GM12878 (cell line): ENCODE data around the gene GOLPH3. TPM values are rescaled to one million over a fixed set of nuclear protein-coding genes. Genes with fewer than 3 reads are reported as not detected.

ENCODE experiments used
- ATAC-seq: fragments of 200-7000 bp; cut with Tn5 transposase; 3 replicates; pipeline ENCODE4 v1.9.1; 2020; ENCODE audit warnings: mild to moderate bottlenecking, moderate library complexity
- BruUV-seq: library from RNA; stranded (reverse); fragments of 400-500 nt; replicated peaks from 2 replicates; lab custom pipeline; 2021; lab: Mats Ljungman, UMichigan
- CTCF ChIA-PET: fragments of 300-600 bp; sonication (Branson Sonifier 250); formaldehyde crosslinking; extraction: SDS; loops from one replicate; lab custom pipeline; 2021; ENCODE audit warnings: inconsistent platforms; lab: Yijun Ruan, JAX
- POLR2A ChIA-PET: fragments of 350-600 bp; formaldehyde crosslinking; extraction: SDS; loops from one replicate; lab custom pipeline; 2021; ENCODE audit warnings: inconsistent platforms; lab: Charles Lee
- RAD21 ChIA-PET: fragments of 300-600 bp; sonication (Branson Sonifier 250); formaldehyde crosslinking; loops from one replicate; lab custom pipeline; 2023; ENCODE audit warnings: antibody characterized with exemption; ENCODE audit not compliant: unreplicated experiment; lab: Charles Lee
- SMC1A ChIA-PET: fragments of 300-600 bp; sonication (Branson Sonifier 250); formaldehyde crosslinking; loops from one replicate; lab custom pipeline; 2023; ENCODE audit not compliant: unreplicated experiment, uncharacterized antibody; lab: Charles Lee
- DNase-seq: peaks from one replicate; pipeline ENCODE4 v3.0.0-alpha.2; 2011; ENCODE audit warnings: low read depth, low spot score
- FAIRE-seq: peaks from 3 replicates; lab custom pipeline; 2011; peaks lifted over from hg19 to GRCh38; lab: Jason Lieb, UNC
- H2AFZ ChIP-seq: 2 replicates; pipeline ENCODE4 v1.6.0; 2011; ENCODE audit warnings: low read depth, low read length, control low read depth; ENCODE audit not compliant: control insufficient read depth
- H3K27ac ChIP-seq: 2 replicates; pipeline ENCODE4 v1.5.1; 2011; ENCODE audit warnings: control low read depth; ENCODE audit not compliant: control insufficient read depth, insufficient read depth
- H3K27me3 ChIP-seq, 2 experiments: replicated peaks in 1 of 2; 2 replicates each; pipeline versions ENCODE4 v1.6.0 to v1.6.1; 2011; ENCODE audit warnings: low read length in 1 of 2; ENCODE audit not compliant: control insufficient read depth in 2 of 2, insufficient read depth in 2 of 2
- H3K36me3 ChIP-seq, 2 experiments: 2 replicates each; pipeline ENCODE4 v1.5.1; 2011; ENCODE audit warnings: low read length in 1 of 2; ENCODE audit not compliant: control insufficient read depth in 2 of 2, insufficient read depth in 2 of 2
- H3K4me1 ChIP-seq: 2 replicates; pipeline ENCODE4 v1.6.1; 2011; ENCODE audit warnings: mild to moderate bottlenecking, low read length, moderate library complexity, mixed read lengths; ENCODE audit not compliant: control insufficient read depth, insufficient read depth
- H3K4me2 ChIP-seq: 2 replicates; pipeline ENCODE4 v1.6.0; 2011; ENCODE audit warnings: control low read depth; ENCODE audit not compliant: control insufficient read depth, insufficient read depth
- H3K4me3 ChIP-seq: fragments of 200-600 bp; sonication (generic); 2 replicates; pipeline ENCODE4 v1.5.1; 2016
- H3K79me2 ChIP-seq: 2 replicates; pipeline ENCODE4 v1.6.0; 2011; ENCODE audit warnings: low read length; ENCODE audit not compliant: control insufficient read depth, insufficient read depth
- H3K9ac ChIP-seq: 2 replicates; pipeline ENCODE4 v1.8.0; 2011; ENCODE audit warnings: low read length, control low read depth, mixed read lengths; ENCODE audit not compliant: control insufficient read depth, insufficient read depth
- H3K9me3 ChIP-seq: replicated peaks from 3 replicates; pipeline ENCODE4 v1.5.1; 2011; ENCODE audit warnings: mild to moderate bottlenecking, low read length; ENCODE audit not compliant: control insufficient read depth, insufficient read depth
- H4K20me1 ChIP-seq: 2 replicates; pipeline ENCODE4 v1.6.0; 2011; ENCODE audit not compliant: control insufficient read depth, insufficient read depth
- LARP7 ChIP-seq: fragments of 450-650 bp; IDR thresholded peaks from 2 replicates; pipeline ENCODE4 v1.6.1; 2017; ENCODE audit warnings: mild to moderate bottlenecking
- POLR2AphosphoS5 ChIP-seq: IDR thresholded peaks from 2 replicates; pipeline ENCODE4 v1.6.1; 2011; ENCODE audit warnings: mild to moderate bottlenecking, low read length, inconsistent platforms
- POU2F2 ChIP-seq: IDR thresholded peaks from 3 replicates; pipeline ENCODE4 v1.6.1; 2011; ENCODE audit warnings: low read depth, mild to moderate bottlenecking, low read length, borderline replicate concordance
- SIX5 ChIP-seq: IDR thresholded peaks from 2 replicates; pipeline ENCODE4 v1.6.1; 2011; ENCODE audit warnings: mild to moderate bottlenecking, low read depth, low read length, moderate library complexity; ENCODE audit not compliant: severe bottlenecking
- SP1 ChIP-seq: IDR thresholded peaks from one replicate; pipeline ENCODE4 v1.6.1; 2011; ENCODE audit warnings: low read depth, low read length
- YBX1 ChIP-seq: fragments of 450-650 bp; IDR thresholded peaks from 2 replicates; pipeline ENCODE4 v1.6.1; 2016; ENCODE audit warnings: antibody characterized with exemption
- ZNF622 ChIP-seq: fragments of 450-650 bp; IDR thresholded peaks from 2 replicates; pipeline ENCODE4 v1.6.1; 2017; ENCODE audit warnings: mild to moderate bottlenecking, inconsistent platforms
- WGBS: methylation state at CpG from one replicate; pipeline ENCODE4 v1.1.6; 2016; ENCODE audit warnings: low lambda C conversion rate; ENCODE audit not compliant: insufficient replicate concordance, insufficient coverage; ENCODE audit errors: missing lambda C conversion rate; 5-methylcytosine and 5-hydroxymethylcytosine counted together
- in situ Hi-C: fragments of 300-500 bp; cut with MboI; formaldehyde crosslinking; loops from 9 replicates; pipeline ENCODE4 v1.14.3; 2018; ENCODE audit warnings: mixed read lengths
- intact Hi-C: fragments of 100-400 bp; cut with micrococcal nuclease; formaldehyde crosslinking; loops from one replicate; pipeline ENCODE4 v1.14.2; 2022; ENCODE audit not compliant: unreplicated experiment
- polyA plus RNA-seq, 11 experiments: library from polyadenylated mRNA; depleted of rRNA in 4 of 11; unstranded in 6 of 11; stranded (reverse) in 5 of 11; fragments of >200 nt; fragmentation: Nextera tagmentation in 4 of 11; fragmentation: Illumina TruSeq in 1 of 11; extraction: Ambion mirVana in 4 of 11; extraction: Trizol in 1 of 11; gene quantifications; 1 replicate in 1 of 11; 2 replicates in 10 of 11; pipeline versions ENCODE4 v1.2.1 to v1.2.3, GENCODE V29; 2011 to 2016; ENCODE audit warnings: inconsistent platforms in 2 of 11, missing spikeins in 2 of 11, low read depth in 1 of 11
- total RNA-seq, 4 experiments: library from RNA; depleted of rRNA in 3 of 4; stranded (reverse); fragments of >200 nt in 3 of 4; fragmentation: Illumina TruSeq in 1 of 4; extraction: Trizol in 1 of 4; gene quantifications; 2 replicates each; pipeline versions ENCODE4 v1.2.1 to v1.2.3, GENCODE V29; 2013 to 2021
- TF ChIP-seq, protein P1 (sequence below): IDR thresholded peaks from 2 replicates; pipeline ENCODE4 v1.6.1; 2012; ENCODE audit warnings: low read depth, low read length, improper control_type of control experiment
- TF ChIP-seq, protein P2 (sequence below): fragments of 450-650 bp; IDR thresholded peaks from 2 replicates; pipeline ENCODE4 v1.6.1; 2017; ENCODE audit warnings: mild to moderate bottlenecking, moderate library complexity
- TF ChIP-seq, protein P3 (sequence below): fragments of 450-650 bp; IDR thresholded peaks from 2 replicates; pipeline ENCODE4 v1.6.1; 2017; ENCODE audit warnings: antibody characterized with exemption, mild to moderate bottlenecking, moderate library complexity

GOLPH3 gene
- total and polyA plus RNA-seq, 10 of the 15 experiments (the other 5 are each of a cell fraction or from before 2014, with no cell fraction given): 14.0 to 79.7 (median 43.2) TPM

DNA sequence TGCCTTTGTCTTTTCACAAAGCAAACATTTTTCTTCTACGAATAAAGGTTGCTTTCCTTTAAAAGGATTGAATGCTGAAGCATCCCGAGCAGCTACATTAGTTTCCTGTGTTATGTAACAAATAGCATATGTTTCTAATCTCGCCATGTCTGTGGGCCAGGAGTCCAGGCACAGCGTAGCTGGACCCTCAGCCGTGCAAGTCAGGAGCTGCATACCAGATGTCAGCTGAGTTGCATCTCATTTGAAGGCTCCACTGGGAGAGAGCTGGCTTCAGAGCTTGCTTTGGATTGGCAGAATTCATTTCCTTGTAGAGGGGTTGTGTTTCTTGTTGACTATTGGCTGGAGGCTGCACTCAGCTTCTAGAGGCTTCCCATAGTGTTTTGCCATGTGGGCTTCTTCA lies 16.0 kb upstream of the GOLPH3 start:
- intact Hi-C loops (no loop called here), in situ Hi-C loops (no loop called here)
- RAD21 ChIA-PET: no interaction called here
- no peak for FAIRE-seq
- TF ChIP-seq, protein P1, sequence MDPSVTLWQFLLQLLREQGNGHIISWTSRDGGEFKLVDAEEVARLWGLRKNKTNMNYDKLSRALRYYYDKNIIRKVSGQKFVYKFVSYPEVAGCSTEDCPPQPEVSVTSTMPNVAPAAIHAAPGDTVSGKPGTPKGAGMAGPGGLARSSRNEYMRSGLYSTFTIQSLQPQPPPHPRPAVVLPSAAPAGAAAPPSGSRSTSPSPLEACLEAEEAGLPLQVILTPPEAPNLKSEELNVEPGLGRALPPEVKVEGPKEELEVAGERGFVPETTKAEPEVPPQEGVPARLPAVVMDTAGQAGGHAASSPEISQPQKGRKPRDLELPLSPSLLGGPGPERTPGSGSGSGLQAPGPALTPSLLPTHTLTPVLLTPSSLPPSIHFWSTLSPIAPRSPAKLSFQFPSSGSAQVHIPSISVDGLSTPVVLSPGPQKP: no peak
- TF ChIP-seq POU2F2 (no peak), SP1 (no peak)
- no peak overlapping the region for H3K27ac ChIP-seq
- H3K9me3 ChIP-seq: no peaks in the 10 kb centered on the region; the same call in 1 of the 3 replicates
- WGBS: 80% methylated on average over 5 of the region's 5 CpGs
- no peak for ATAC-seq
- no TSS peak for BruUV-seq
- SMC1A ChIA-PET: no interaction called here
- no peaks in the 10 kb centered on the region for H4K20me1 ChIP-seq
- no peaks in the 10 kb centered on the region; a peak in 1 of 4 replicates for H3K27me3 ChIP-seq
- no peak overlapping the region for H3K4me3 ChIP-seq
- H3K79me2 ChIP-seq: no peaks in the 10 kb centered on the region
- H2AFZ ChIP-seq: no peak overlapping the region
- no peaks in the 10 kb centered on the region for H3K36me3 ChIP-seq
- H3K4me1 ChIP-seq: peaks cover 3% of the 10 kb centered on the region; the same call in 1 of the 2 replicates
- POLR2A ChIA-PET: no interaction called here
- CTCF ChIA-PET: interaction anchor here (0.7 kb wide), 1 partner anchor 32 kb away, joined by 3 read pairs; no protein-coding TSS in a partner anchor
- no peak overlapping the region for H3K9ac ChIP-seq
- no peak overlapping the region for H3K4me2 ChIP-seq
- DNase-seq: no peak

DNA sequence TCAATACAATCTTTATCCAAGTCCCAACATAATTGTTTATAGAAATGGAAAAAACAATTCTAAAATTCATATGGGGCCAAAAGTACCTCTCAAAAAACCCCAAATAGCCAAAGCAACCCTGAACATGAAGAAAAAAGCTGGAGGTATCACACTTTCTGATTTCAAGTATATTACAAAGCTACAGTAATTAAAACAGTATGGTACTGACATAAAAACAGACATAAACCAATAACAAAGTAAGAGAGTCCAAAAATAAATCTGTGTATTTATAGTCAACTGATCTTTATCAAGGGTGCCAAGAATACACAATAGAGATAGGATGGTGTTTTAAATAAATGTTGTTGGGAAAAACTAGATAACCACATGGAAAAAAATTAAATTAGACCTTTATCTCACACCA lies 13.6 kb upstream of the GOLPH3 start:
- BruUV-seq: no TSS peak
- SMC1A ChIA-PET: no interaction called here
- intact Hi-C loops: no loop called here
- TF ChIP-seq ZNF622: no peak
- TF ChIP-seq, protein P2, sequence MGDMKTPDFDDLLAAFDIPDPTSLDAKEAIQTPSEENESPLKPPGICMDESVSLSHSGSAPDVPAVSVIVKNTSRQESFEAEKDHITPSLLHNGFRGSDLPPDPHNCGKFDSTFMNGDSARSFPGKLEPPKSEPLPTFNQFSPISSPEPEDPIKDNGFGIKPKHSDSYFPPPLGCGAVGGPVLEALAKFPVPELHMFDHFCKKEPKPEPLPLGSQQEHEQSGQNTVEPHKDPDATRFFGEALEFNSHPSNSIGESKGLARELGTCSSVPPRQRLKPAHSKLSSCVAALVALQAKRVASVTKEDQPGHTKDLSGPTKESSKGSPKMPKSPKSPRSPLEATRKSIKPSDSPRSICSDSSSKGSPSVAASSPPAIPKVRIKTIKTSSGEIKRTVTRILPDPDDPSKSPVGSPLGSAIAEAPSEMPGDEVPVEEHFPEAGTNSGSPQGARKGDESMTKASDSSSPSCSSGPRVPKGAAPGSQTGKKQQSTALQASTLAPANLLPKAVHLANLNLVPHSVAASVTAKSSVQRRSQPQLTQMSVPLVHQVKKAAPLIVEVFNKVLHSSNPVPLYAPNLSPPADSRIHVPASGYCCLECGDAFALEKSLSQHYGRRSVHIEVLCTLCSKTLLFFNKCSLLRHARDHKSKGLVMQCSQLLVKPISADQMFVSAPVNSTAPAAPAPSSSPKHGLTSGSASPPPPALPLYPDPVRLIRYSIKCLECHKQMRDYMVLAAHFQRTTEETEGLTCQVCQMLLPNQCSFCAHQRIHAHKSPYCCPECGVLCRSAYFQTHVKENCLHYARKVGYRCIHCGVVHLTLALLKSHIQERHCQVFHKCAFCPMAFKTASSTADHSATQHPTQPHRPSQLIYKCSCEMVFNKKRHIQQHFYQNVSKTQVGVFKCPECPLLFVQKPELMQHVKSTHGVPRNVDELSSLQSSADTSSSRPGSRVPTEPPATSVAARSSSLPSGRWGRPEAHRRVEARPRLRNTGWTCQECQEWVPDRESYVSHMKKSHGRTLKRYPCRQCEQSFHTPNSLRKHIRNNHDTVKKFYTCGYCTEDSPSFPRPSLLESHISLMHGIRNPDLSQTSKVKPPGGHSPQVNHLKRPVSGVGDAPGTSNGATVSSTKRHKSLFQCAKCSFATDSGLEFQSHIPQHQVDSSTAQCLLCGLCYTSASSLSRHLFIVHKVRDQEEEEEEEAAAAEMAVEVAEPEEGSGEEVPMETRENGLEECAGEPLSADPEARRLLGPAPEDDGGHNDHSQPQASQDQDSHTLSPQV: no peak
- TF ChIP-seq, protein P3, sequence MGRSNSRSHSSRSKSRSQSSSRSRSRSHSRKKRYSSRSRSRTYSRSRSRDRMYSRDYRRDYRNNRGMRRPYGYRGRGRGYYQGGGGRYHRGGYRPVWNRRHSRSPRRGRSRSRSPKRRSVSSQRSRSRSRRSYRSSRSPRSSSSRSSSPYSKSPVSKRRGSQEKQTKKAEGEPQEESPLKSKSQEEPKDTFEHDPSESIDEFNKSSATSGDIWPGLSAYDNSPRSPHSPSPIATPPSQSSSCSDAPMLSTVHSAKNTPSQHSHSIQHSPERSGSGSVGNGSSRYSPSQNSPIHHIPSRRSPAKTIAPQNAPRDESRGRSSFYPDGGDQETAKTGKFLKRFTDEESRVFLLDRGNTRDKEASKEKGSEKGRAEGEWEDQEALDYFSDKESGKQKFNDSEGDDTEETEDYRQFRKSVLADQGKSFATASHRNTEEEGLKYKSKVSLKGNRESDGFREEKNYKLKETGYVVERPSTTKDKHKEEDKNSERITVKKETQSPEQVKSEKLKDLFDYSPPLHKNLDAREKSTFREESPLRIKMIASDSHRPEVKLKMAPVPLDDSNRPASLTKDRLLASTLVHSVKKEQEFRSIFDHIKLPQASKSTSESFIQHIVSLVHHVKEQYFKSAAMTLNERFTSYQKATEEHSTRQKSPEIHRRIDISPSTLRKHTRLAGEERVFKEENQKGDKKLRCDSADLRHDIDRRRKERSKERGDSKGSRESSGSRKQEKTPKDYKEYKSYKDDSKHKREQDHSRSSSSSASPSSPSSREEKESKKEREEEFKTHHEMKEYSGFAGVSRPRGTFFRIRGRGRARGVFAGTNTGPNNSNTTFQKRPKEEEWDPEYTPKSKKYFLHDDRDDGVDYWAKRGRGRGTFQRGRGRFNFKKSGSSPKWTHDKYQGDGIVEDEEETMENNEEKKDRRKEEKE: no peak
- TF ChIP-seq POLR2AphosphoS5: no peak
- TF ChIP-seq LARP7: no peak
- TF ChIP-seq SIX5: no peak
- TF ChIP-seq YBX1: no peak

More for the DNA sequence above, 13.6 kb upstream of the GOLPH3 start:
- no peak for FAIRE-seq
- H3K79me2 ChIP-seq: no peaks in the 10 kb centered on the region
- DNase-seq: no peak
- H3K4me1 ChIP-seq: no peaks in the 10 kb centered on the region
- H4K20me1 ChIP-seq: no peaks in the 10 kb centered on the region
- ATAC-seq: no peak
- ChIA-PET POLR2A (no interaction called here), RAD21 (no interaction called here), CTCF (no interaction called here)
- H3K9me3 ChIP-seq: no peaks in the 10 kb centered on the region; the same call in none of the 3 replicates
- in situ Hi-C loops: no loop called here
- H3K27me3 ChIP-seq: no peaks in the 10 kb centered on the region
- H3K36me3 ChIP-seq: no peaks in the 10 kb centered on the region
- no peak overlapping the region for H3K27ac ChIP-seq
- H3K4me2 ChIP-seq: no peak overlapping the region
- no peak overlapping the region for H3K9ac ChIP-seq
- no peak overlapping the region for H3K4me3 ChIP-seq
- no peak overlapping the region for H2AFZ ChIP-seq
